Large intestine (tissue), 3 donors: ENCODE data around the gene KRTAP9-1. TPM values are rescaled to one million over a fixed set of nuclear protein-coding genes. Genes with fewer than 3 reads are reported as not detected.
"Not testable (repeated sequence)": the region's sequence is repeated elsewhere in the genome, so short reads cannot be mapped to it uniquely, and the experiment has no call there.

Experiments used
- DNase-seq, 2 donors: peaks; one replicate each; pipeline versions ENCODE4 v3.0.0 to v3.0.0-alpha.2; 2013
- H3K27ac ChIP-seq: one replicate; pipeline ENCODE4 v1.5.1; 2013; ENCODE audit warnings: low read length
- H3K27me3 ChIP-seq: 2 replicates; pipeline ENCODE4 v1.6.1; 2013; ENCODE audit warnings: low read length; ENCODE audit not compliant: control insufficient read depth, insufficient read depth
- H3K36me3 ChIP-seq: 2 replicates; pipeline ENCODE4 v1.6.1; 2013; ENCODE audit warnings: low read length; ENCODE audit not compliant: control insufficient read depth, insufficient read depth
- H3K4me1 ChIP-seq: one replicate; pipeline ENCODE4 v1.6.1; 2013; ENCODE audit warnings: low read length; ENCODE audit not compliant: control insufficient read depth, insufficient read depth
- H3K4me3 ChIP-seq: one replicate; pipeline ENCODE4 v1.5.1; 2013; ENCODE audit warnings: low read length
- H3K9me3 ChIP-seq: one replicate; pipeline ENCODE4 v1.6.1; 2013; ENCODE audit warnings: mild to moderate bottlenecking, low read depth, low read length, moderate library complexity; ENCODE audit not compliant: control insufficient read depth
- WGBS: methylation state at CpG from one replicate; pipeline ENCODE4 v1.1.5; 2013; ENCODE audit warnings: low lambda C conversion rate; ENCODE audit not compliant: insufficient coverage; 5-methylcytosine and 5-hydroxymethylcytosine counted together
- polyA plus RNA-seq: library from polyadenylated mRNA; unstranded; fragments of 120-200 nt; gene quantifications from one replicate; pipeline ENCODE4 v1.2.1, GENCODE V29; 2013

KRTAP9-1 gene
- polyA plus RNA-seq, 1 donor = not detected

DNA sequence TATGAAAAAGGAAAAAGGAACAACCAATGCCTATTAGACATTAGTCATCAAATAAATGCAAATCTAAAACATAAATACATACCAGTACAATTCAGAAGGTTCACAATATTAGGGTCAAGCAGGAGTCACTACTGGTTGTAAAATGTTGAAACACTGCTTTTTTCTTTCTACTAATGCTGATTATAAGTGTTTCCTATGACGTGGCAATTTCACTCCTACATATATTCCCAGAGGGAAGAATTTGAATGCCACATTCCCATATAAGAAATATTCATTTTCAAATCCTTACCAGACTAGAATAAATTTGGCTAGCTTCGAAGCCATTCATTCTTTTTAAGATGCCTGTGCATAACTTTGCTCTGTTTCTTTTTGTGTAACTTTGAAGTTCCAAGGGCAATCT, 34.1 kb downstream of the KRTAP9-1 start:
- Histone ChIP-seq H3K4me3 (no peak overlapping the region), H3K27ac (no peak overlapping the region), H3K36me3 (no peaks in the 10 kb centered on the region), H3K9me3 (no peaks in the 10 kb centered on the region), H3K4me1 (no peaks in the 10 kb centered on the region), H3K27me3 (peaks cover 4% of the 10 kb centered on the region)
- no peak for DNase-seq
- WGBS = no CpG with 5 or more reads among the region's 2 CpGs

DNA sequence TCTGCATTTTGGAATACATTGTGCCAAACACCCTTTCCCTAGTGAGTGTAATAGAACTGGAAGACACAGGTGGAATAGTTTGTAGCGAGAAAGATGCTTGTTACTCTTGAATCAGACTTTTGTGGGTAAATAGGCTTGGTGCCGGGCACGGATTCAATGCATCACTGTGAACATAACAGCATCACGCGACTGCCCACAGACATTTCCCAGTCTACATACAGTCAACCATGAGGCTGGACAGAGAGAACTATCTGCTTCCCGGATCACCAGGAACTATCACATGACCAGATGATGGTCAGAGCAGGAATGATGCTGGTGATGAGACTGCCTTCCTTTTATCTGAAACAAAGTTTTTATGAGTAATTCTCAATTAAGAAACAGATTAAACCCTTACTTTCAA, 36.4 kb downstream of the KRTAP9-1 start:
- no CpG with 5 or more reads among the region's 6 CpGs for WGBS

GRCh38 chr17:41226598-41227095, 37.0 kb downstream of the KRTAP9-1 start, which contains the start of gene KRTAP9-2:
TSS of gene KRTAP9-2 (plus strand) at chr17:41226648. CDS start at chr17:41226655, 7 bp downstream.
- no CpG with 5 or more reads among the region's 4 CpGs for WGBS

More for the DNA sequence above, 36.4 kb downstream of the KRTAP9-1 start:
- peaks cover 4% of the 10 kb centered on the region for H3K27me3 ChIP-seq
- H3K27ac ChIP-seq = no peak overlapping the region
- no peaks in the 10 kb centered on the region for H3K9me3 ChIP-seq
- H3K4me1 ChIP-seq = no peaks in the 10 kb centered on the region
- H3K4me3 ChIP-seq = no peak overlapping the region
- no peaks in the 10 kb centered on the region for H3K36me3 ChIP-seq
- DNase-seq = no peak

DNA sequence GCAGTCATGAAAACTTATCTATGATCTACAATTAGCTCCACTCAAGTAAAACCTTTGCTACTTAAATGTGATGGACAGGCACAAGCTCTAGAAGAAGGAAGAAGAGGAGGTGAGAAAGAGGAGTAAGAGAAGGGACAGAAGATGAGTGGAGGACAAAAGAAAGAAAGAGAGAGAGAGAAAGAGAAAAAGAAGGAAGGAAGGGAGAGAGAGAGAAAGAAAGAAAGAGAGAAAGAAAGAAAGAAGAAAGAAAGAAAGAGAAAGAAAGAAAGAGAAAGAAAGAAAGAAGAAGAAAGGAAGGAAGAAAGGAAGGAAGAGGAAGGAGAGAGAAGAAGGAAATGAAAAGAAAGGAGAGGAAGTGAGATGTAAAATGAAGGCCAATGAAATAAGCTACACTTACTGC, 40.4 kb downstream of the KRTAP9-1 start:
- Histone ChIP-seq H3K9me3 (no peaks in the 10 kb centered on the region), H3K4me3 (no peak overlapping the region), H3K36me3 (no peaks in the 10 kb centered on the region), H3K4me1 (no peaks in the 10 kb centered on the region), H3K27ac (no peak overlapping the region), H3K27me3 (peaks cover 12% of the 10 kb centered on the region)
- DNase-seq = no peak

More at GRCh38 chr17:41226598-41227095, 37.0 kb downstream of the KRTAP9-1 start, which contains the start of gene KRTAP9-2:
- H3K27me3 ChIP-seq, H3K9me3 ChIP-seq, DNase-seq, H3K4me3 ChIP-seq, H3K36me3 ChIP-seq, H3K27ac ChIP-seq, H3K4me1 ChIP-seq: not testable (repeated sequence)

GRCh38 chr17:41231731-41232130, 42.0 kb downstream of the KRTAP9-1 start:
- H3K4me3 ChIP-seq = no peak overlapping the region
- peaks cover 8% of the 10 kb centered on the region for H3K27me3 ChIP-seq
- no peaks in the 10 kb centered on the region for H3K9me3 ChIP-seq
- H3K4me1 ChIP-seq = no peaks in the 10 kb centered on the region
- WGBS = no CpG with 5 or more reads among the region's 6 CpGs
- no peak for DNase-seq
- H3K27ac ChIP-seq = no peak overlapping the region
- H3K36me3 ChIP-seq = no peaks in the 10 kb centered on the region

- not testable (repeated sequence) for H3K4me3 ChIP-seq, H3K27ac ChIP-seq, H3K36me3 ChIP-seq, H3K27me3 ChIP-seq, DNase-seq, H3K9me3 ChIP-seq, H3K4me1 ChIP-seq
- no CpG with 5 or more reads among the region's 1 CpG for WGBS
Observed at GRCh38 chr17:41232399-41233105, 42.9 kb downstream of the KRTAP9-1 start, which contains the start of gene KRTAP9-3. TSS of gene KRTAP9-3 (plus strand) at chr17:41232449. CDS start at chr17:41232502, 53 bp downstream.

- not testable (repeated sequence) for H3K27ac ChIP-seq, H3K36me3 ChIP-seq, H3K4me1 ChIP-seq, H3K4me3 ChIP-seq, H3K27me3 ChIP-seq, H3K9me3 ChIP-seq, DNase-seq
- no CpG with 5 or more reads among the region's 4 CpGs for WGBS
Observed at GRCh38 chr17:41237116-41237515, 47.4 kb downstream of the KRTAP9-1 start.

GRCh38 chr17:41237949-41238437, 48.3 kb downstream of the KRTAP9-1 start, which contains the start of gene KRTAP9-8:
TSS of gene KRTAP9-8 (plus strand) at chr17:41237999. CDS start at chr17:41238052, 53 bp downstream.
- not testable (repeated sequence) for H3K27me3 ChIP-seq, H3K4me1 ChIP-seq, H3K36me3 ChIP-seq, H3K27ac ChIP-seq, DNase-seq, H3K4me3 ChIP-seq, H3K9me3 ChIP-seq
- WGBS = no CpG with 5 or more reads among the region's 3 CpGs

Other genes with a start within 250 kb of the KRTAP9-1 start
- not detected for gene KRT39, start 222.9 kb upstream of the KRTAP9-1 start, polyA plus RNA-seq
- gene KRT40, start 205.6 kb upstream of the KRTAP9-1 start, polyA plus RNA-seq = 0.07 TPM
- not detected for gene KRTAP3-3, start 195.7 kb upstream of the KRTAP9-1 start, polyA plus RNA-seq
- gene KRTAP3-2, start 190.0 kb upstream of the KRTAP9-1 start, polyA plus RNA-seq = not detected
- not detected for gene KRTAP3-1, start 180.8 kb upstream of the KRTAP9-1 start, polyA plus RNA-seq
- not detected for gene KRTAP1-5, start 162.7 kb upstream of the KRTAP9-1 start, polyA plus RNA-seq
- not detected for gene KRTAP1-4, start 159.7 kb upstream of the KRTAP9-1 start, polyA plus RNA-seq
- not detected for gene KRTAP1-3, start 155.0 kb upstream of the KRTAP9-1 start, polyA plus RNA-seq
- not detected for gene KRTAP1-1, start 148.4 kb upstream of the KRTAP9-1 start, polyA plus RNA-seq
- gene KRTAP2-1, start 142.6 kb upstream of the KRTAP9-1 start, polyA plus RNA-seq = not detected
- gene KRTAP2-2, start 134.7 kb upstream of the KRTAP9-1 start, polyA plus RNA-seq = not detected
- not detected for gene KRTAP2-3, start 129.8 kb upstream of the KRTAP9-1 start, polyA plus RNA-seq
- not detected for gene KRTAP2-4, start 124.0 kb upstream of the KRTAP9-1 start, polyA plus RNA-seq
- gene KRTAP4-7, start 105.7 kb upstream of the KRTAP9-1 start, polyA plus RNA-seq = not detected
- gene KRTAP4-8, start 91.7 kb upstream of the KRTAP9-1 start, polyA plus RNA-seq = not detected
- not detected for gene KRTAP4-16, start 87.7 kb upstream of the KRTAP9-1 start, polyA plus RNA-seq
- gene KRTAP4-9, start 84.5 kb upstream of the KRTAP9-1 start, polyA plus RNA-seq = not detected
- not detected for gene KRTAP4-11, start 71.5 kb upstream of the KRTAP9-1 start, polyA plus RNA-seq
- gene KRTAP4-12, start 65.7 kb upstream of the KRTAP9-1 start, polyA plus RNA-seq = not detected
- not detected for gene KRTAP4-6, start 49.3 kb upstream of the KRTAP9-1 start, polyA plus RNA-seq
- gene KRTAP4-5, start 40.1 kb upstream of the KRTAP9-1 start, polyA plus RNA-seq = not detected
- not detected for gene KRTAP4-4, start 29.1 kb upstream of the KRTAP9-1 start, polyA plus RNA-seq
- gene KRTAP4-3, start 21.7 kb upstream of the KRTAP9-1 start, polyA plus RNA-seq = not detected
- not detected for gene KRTAP4-2, start 11.7 kb upstream of the KRTAP9-1 start, polyA plus RNA-seq
- gene KRTAP4-1, start 5.0 kb upstream of the KRTAP9-1 start, polyA plus RNA-seq = not detected
- not detected for gene KRTAP9-2, start 36.8 kb downstream of the KRTAP9-1 start, polyA plus RNA-seq
- not detected for gene KRTAP9-3, start 42.6 kb downstream of the KRTAP9-1 start, polyA plus RNA-seq
- not detected for gene KRTAP9-8, start 48.1 kb downstream of the KRTAP9-1 start, polyA plus RNA-seq
- not detected for gene KRTAP9-4, start 59.8 kb downstream of the KRTAP9-1 start, polyA plus RNA-seq
- not detected for gene KRTAP9-9, start 65.5 kb downstream of the KRTAP9-1 start, polyA plus RNA-seq
- gene KRTAP9-6, start 75.5 kb downstream of the KRTAP9-1 start, polyA plus RNA-seq = not detected
- gene KRTAP9-7, start 85.8 kb downstream of the KRTAP9-1 start, polyA plus RNA-seq = not detected
- gene KRTAP29-1, start 113.0 kb downstream of the KRTAP9-1 start, polyA plus RNA-seq = not detected
- gene KRTAP16-1, start 119.4 kb downstream of the KRTAP9-1 start, polyA plus RNA-seq = not detected
- gene KRTAP17-1, start 125.8 kb downstream of the KRTAP9-1 start, polyA plus RNA-seq = 0.07 TPM
- not detected for gene KRT33A, start 160.9 kb downstream of the KRTAP9-1 start, polyA plus RNA-seq
- not detected for gene KRT33B, start 179.9 kb downstream of the KRTAP9-1 start, polyA plus RNA-seq
- gene KRT34, start 192.4 kb downstream of the KRTAP9-1 start, polyA plus RNA-seq = not detected
- gene KRT31, start 207.7 kb downstream of the KRTAP9-1 start, polyA plus RNA-seq = not detected
- gene KRT37, start 234.7 kb downstream of the KRTAP9-1 start, polyA plus RNA-seq = not detected